HG03432 (cell line): ENCODE results near the gene TMEM178A.
"Not testable (repeated sequence)": the region's sequence is repeated elsewhere in the genome, so short reads cannot be mapped to it uniquely, and the experiment has no call there.

Experiments used
- ATAC-seq: cut with Tn5 transposase; IDR thresholded peaks from one replicate; pipeline ENCODE4 v1.9.1; 2021; ENCODE audit warnings: mild to moderate bottlenecking, moderate library complexity; ENCODE audit not compliant: unreplicated experiment

The TMEM178A gene

DNA sequence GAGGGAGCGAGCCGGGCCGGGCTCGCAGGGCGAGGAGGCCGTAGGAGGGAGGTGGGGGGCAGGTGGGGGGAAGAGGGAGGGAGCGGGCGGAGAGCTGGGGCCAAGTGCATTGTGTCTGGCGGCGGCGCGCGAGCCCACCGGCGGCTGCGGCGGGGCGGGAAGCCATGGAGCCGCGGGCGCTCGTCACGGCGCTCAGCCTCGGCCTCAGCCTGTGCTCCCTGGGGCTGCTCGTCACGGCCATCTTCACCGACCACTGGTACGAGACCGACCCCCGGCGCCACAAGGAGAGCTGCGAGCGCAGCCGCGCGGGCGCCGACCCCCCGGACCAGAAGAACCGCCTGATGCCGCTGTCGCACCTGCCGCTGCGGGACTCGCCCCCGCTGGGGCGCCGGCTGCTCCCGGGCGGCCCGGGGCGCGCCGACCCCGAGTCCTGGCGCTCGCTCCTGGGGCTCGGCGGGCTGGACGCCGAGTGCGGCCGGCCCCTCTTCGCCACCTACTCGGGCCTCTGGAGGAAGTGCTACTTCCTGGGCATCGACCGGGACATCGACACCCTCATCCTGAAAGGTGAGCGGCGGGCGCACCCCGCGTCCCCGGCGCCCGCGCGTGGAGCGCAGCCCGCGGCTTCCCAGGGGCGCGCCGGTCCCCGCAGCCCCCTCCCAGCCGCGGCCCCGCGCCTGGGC lies at the start of gene TMEM178A:
TMEM178A (plus strand) TSS at position 107 of the 680 bp plus-strand sequence; CDS start at position 165, 58 bp downstream.
- ATAC-seq, result peak; percentile 55

GRCh38 chr2:39618236-39618635 lies 47.5 kb upstream of the TMEM178A start:
- ATAC-seq, result no peak

DNA sequence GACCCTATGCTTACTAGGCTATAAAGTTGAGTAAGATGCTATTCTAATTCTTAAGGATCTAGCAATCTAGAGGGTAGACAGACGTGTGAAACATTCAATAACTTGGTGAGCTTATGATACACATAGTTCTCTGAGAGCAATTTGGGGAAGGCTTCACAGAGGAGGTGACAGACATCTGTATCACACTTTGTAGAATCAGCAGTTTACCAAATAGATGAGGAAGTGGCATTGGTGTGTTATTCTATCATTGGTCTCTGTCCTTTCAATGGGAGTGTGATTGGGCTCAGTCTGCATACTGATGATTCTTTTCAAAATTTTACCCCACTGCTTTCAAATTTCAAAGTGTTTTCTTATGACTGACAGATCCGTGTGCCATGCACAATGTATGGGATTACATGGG lies 47.0 kb upstream of the TMEM178A start:
- no peak for ATAC-seq

DNA sequence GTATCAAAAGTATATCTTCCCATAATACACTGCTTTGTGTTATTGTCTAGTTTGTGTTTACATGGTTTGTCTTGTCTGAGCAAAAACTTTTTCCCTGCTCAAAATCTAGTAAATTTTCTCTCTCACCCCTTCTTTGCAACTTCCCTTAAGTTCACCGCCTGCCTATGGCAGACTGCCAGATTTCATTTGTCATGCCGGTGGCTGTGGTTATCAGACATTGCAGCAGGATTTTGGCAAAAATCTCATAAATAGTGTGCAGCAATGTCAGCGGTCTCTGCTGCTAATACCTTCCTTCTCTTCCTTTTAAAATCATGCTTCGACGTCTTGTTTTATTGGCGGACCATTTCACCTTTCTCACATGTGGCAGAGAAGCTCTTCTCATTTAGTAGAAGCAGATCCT lies 45.6 kb upstream of the TMEM178A start:
- peak; percentile 48 for ATAC-seq

GRCh38 chr2:39621596-39621995 lies 44.1 kb upstream of the TMEM178A start:
- ATAC-seq, result no peak

DNA sequence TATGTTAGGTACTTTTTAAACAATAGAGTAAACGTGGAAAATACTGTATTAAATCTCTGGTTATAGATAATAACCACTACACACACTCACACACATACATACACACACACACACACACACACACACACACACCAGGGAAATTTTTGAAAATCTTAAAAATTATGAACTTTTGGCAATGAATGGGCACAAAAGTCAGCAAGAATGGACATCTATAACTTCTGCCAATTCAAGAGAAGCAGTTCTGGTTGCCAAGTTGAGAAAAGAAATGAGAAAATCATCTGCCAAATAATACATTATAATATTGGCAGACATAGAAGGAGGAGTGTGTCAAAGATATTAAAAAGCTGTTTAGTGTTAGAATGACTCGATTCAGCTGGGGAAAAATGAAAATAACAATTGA lies 42.9 kb upstream of the TMEM178A start:
- ATAC-seq, result no peak

GRCh38 chr2:39623917-39624316 lies 41.8 kb upstream of the TMEM178A start:
- no peak for ATAC-seq

- ATAC-seq, result no peak
Observed at GRCh38 chr2:39625193-39625926, 40.4 kb upstream of the TMEM178A start.

- ATAC-seq, result no peak
Observed at GRCh38 chr2:39625927-39626270, 39.8 kb upstream of the TMEM178A start.

GRCh38 chr2:39628346-39628745 lies 37.4 kb upstream of the TMEM178A start:
- ATAC-seq, result not testable (repeated sequence)

- no peak for ATAC-seq
Observed at GRCh38 chr2:39629646-39630045, 36.1 kb upstream of the TMEM178A start.

- no peak for ATAC-seq
Observed at GRCh38 chr2:39631256-39631655, 34.5 kb upstream of the TMEM178A start.

DNA sequence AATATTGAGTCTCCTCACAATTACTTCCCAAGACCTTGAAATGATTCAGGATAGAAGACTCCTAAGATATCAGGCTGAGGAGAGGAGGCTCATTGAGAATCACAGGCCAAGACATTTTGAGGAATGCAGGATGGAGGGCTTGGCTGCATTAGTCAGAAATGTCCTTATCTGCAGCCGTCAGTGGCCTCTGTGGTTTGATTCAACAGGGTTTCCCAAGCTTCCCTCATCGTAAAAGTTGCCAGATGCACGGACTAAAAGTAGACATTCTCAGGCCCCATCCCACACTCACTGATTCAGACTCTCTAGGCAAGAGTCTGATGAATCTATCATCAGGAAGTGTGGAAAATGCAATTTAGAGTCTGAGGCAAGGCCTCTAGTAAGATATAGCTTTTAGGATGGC lies 34.0 kb upstream of the TMEM178A start:
- ATAC-seq, result no peak

GRCh38 chr2:39632876-39633275 lies 32.8 kb upstream of the TMEM178A start:
- no peak for ATAC-seq

GRCh38 chr2:39636306-39636705 lies 29.4 kb upstream of the TMEM178A start:
- no peak for ATAC-seq

GRCh38 chr2:39638581-39638980 lies 27.1 kb upstream of the TMEM178A start:
- no peak for ATAC-seq

GRCh38 chr2:39640107-39640506 lies 25.6 kb upstream of the TMEM178A start:
- ATAC-seq, result no peak

GRCh38 chr2:39640681-39641080 lies 25.0 kb upstream of the TMEM178A start:
- ATAC-seq, result no peak

DNA sequence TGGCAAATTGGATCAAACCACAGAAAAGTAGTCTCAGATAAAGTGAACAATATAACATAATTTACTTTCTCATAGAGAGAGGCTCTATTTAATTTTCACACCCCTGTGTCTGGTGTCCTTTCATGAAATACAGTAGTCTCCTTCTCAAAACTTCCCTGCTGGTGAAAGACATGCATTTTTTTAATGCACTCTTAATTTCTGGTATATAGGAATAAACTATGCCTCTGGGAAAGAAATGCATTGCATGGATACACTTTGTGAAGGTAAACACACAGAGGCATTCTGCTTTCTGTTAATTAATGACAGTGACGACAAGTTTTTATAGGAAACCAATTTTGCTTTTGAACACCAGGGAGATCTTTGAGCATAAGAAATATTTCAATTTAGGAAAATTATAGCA lies 24.1 kb upstream of the TMEM178A start:
- ATAC-seq, result no peak

DNA sequence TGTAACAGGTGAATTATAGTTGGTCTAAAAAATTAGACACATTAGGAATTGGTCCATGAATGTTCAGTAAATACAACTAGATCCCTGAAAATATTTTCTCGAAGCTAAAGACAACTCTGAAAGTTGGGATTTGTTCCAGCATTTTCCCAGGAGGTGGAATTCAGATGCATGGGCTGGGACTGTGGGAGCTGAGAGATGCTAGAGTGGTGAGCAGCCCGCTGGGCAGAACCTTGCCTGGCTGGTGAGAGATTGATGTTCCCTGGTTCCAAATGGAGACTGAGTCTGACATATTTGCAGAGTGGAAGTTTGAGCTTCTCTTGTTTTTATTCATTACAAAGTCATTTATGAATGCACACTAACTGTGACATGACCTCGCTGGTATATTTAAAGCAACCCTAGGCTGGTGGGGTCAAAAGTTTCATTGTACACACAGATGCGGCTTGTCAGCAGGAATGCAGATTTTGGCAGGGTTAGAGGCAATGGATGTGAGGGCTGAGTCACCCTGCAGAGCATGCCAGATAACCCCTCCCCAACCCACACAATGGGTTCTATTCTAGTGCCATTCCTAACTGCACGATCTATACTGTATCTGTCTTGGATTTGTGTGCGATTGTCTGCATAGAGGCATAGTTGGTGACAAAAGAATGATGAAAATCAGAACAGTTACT lies 23.5 kb upstream of the TMEM178A start:
- no peak for ATAC-seq

DNA sequence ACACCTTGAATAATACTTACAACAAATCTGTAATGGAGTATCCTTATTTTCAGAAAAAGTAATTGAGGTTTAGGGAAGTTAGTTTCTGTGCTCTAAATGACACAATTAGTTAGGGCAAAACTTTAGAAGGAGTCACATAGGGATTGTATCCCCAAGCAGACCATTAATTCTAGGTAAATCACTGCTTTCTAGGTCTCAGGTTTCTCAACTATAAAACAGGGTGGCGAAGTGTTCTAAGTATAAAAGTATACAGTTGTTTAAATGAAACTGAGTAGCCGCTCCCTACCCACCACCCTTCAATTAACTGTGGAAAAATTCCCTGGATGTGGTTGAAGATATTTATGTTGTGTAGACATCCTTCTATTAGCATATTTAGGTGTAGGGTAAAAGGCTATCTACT lies 19.9 kb upstream of the TMEM178A start:
- ATAC-seq, result no peak

- ATAC-seq, result no peak
Observed at GRCh38 chr2:39646267-39646666, 19.4 kb upstream of the TMEM178A start.
